H9 (cell line): ENCODE data around the gene GJE1. TPM values are rescaled to one million over a fixed set of nuclear protein-coding genes. Genes with fewer than 3 reads are reported as not detected.

Source experiments
- DNase-seq: peaks from one replicate; pipeline ENCODE4 v3.0.0-alpha.2; 2017
- H2AFZ ChIP-seq: one replicate; pipeline ENCODE4 v1.6.1; 2013; ENCODE audit warnings: mild to moderate bottlenecking, low read length, control low read depth, moderate library complexity
- H2AK5ac ChIP-seq: 2 replicates; pipeline ENCODE4 v1.6.1; 2013; ENCODE audit warnings: low read length, control low read depth, mixed read lengths; ENCODE audit not compliant: insufficient read length
- H2BK120ac ChIP-seq: one replicate; pipeline ENCODE4 v1.6.1; 2013; ENCODE audit warnings: low read depth, mild to moderate bottlenecking, low read length, control low read depth, inconsistent platforms; ENCODE audit not compliant: poor library complexity, severe bottlenecking
- H2BK12ac ChIP-seq: 2 replicates; pipeline ENCODE4 v1.6.1; 2013; ENCODE audit warnings: low read length, control low read depth, mixed read lengths, low read depth; ENCODE audit not compliant: insufficient read length
- H2BK15ac ChIP-seq: 2 replicates; pipeline ENCODE4 v1.6.1; 2013; ENCODE audit warnings: low read depth, low read length, control low read depth
- H2BK20ac ChIP-seq: one replicate; pipeline ENCODE4 v1.6.1; 2013; ENCODE audit warnings: low read depth, mild to moderate bottlenecking, low read length, control low read depth, inconsistent platforms; ENCODE audit not compliant: poor library complexity, severe bottlenecking
- H2BK5ac ChIP-seq: 2 replicates; pipeline ENCODE4 v1.6.1; 2013; ENCODE audit warnings: low read length, control low read depth, mixed read lengths; ENCODE audit not compliant: insufficient read length
- H3K14ac ChIP-seq: 2 replicates; pipeline ENCODE4 v1.6.1; 2013; ENCODE audit warnings: low read length, control low read depth; ENCODE audit not compliant: insufficient read depth
- H3K18ac ChIP-seq: 2 replicates; pipeline ENCODE4 v1.6.1; 2013; ENCODE audit warnings: low read depth, mild to moderate bottlenecking, mixed read lengths, low read length, control low read depth; ENCODE audit not compliant: insufficient read length
- H3K23ac ChIP-seq: 2 replicates; pipeline ENCODE4 v1.6.1; 2013; ENCODE audit warnings: low read length, control low read depth, mixed read lengths, low read depth; ENCODE audit not compliant: insufficient read length
- H3K23me2 ChIP-seq: 2 replicates; pipeline ENCODE4 v1.6.1; 2013; ENCODE audit warnings: low read depth, mild to moderate bottlenecking, mixed read lengths, low read length, control low read depth; ENCODE audit not compliant: insufficient read length, poor library complexity, severe bottlenecking
- H3K27ac ChIP-seq: 2 replicates; pipeline ENCODE4 v1.5.1; 2013; ENCODE audit warnings: low read length, control low read depth, mixed read lengths, low read depth; ENCODE audit not compliant: insufficient read length
- H3K27me3 ChIP-seq: 2 replicates; pipeline ENCODE4 v1.6.1; 2013; ENCODE audit warnings: low read length, control low read depth, inconsistent platforms; ENCODE audit not compliant: insufficient read depth
- H3K4ac ChIP-seq: 2 replicates; pipeline ENCODE4 v1.6.1; 2013; ENCODE audit warnings: low read depth, mild to moderate bottlenecking, control low read depth, inconsistent platforms, low read length, moderate library complexity
- H3K4me1 ChIP-seq: 2 replicates; pipeline ENCODE4 v1.6.1; 2013; ENCODE audit warnings: low read length, control low read depth, inconsistent platforms; ENCODE audit not compliant: insufficient read depth
- H3K4me2 ChIP-seq: 2 replicates; pipeline ENCODE4 v1.6.1; 2013; ENCODE audit warnings: low read length, control low read depth, mixed read lengths; ENCODE audit not compliant: insufficient read length, insufficient read depth
- H3K56ac ChIP-seq: 2 replicates; pipeline ENCODE4 v1.6.1; 2013; ENCODE audit warnings: low read depth, mild to moderate bottlenecking, mixed read lengths, low read length, control low read depth; ENCODE audit not compliant: insufficient read length
- H3K79me1 ChIP-seq: 2 replicates; pipeline ENCODE4 v1.6.1; 2013; ENCODE audit warnings: low read depth, mild to moderate bottlenecking, moderate library complexity, low read length, control low read depth, inconsistent platforms; ENCODE audit not compliant: insufficient read depth, poor library complexity, severe bottlenecking
- H3K79me2 ChIP-seq: 2 replicates; pipeline ENCODE4 v1.6.1; 2013; ENCODE audit warnings: low read length, control low read depth, inconsistent platforms; ENCODE audit not compliant: insufficient read depth
- H3K9ac ChIP-seq: 2 replicates; pipeline ENCODE4 v1.6.1; 2013; ENCODE audit warnings: low read length, control low read depth, mixed read lengths; ENCODE audit not compliant: insufficient read length; ENCODE audit errors: extremely low read depth
- H3K9me3 ChIP-seq: one replicate; pipeline ENCODE4 v1.6.1; 2013; ENCODE audit warnings: low read depth, low read length, inconsistent platforms; ENCODE audit not compliant: control insufficient read depth
- H3T11ph ChIP-seq: one replicate; pipeline ENCODE4 v1.6.1; 2013; ENCODE audit warnings: mild to moderate bottlenecking, low read length, control low read depth, inconsistent platforms
- H4K20me1 ChIP-seq: one replicate; pipeline ENCODE4 v1.6.1; 2013; ENCODE audit not compliant: control insufficient read depth, insufficient read length, insufficient read depth
- H4K5ac ChIP-seq: 2 replicates; pipeline ENCODE4 v1.6.1; 2013; ENCODE audit warnings: low read depth, mild to moderate bottlenecking, mixed read lengths, low read length, control low read depth; ENCODE audit not compliant: insufficient read length
- H4K8ac ChIP-seq: replicated peaks from 2 replicates; pipeline ENCODE4 v1.6.1; 2013; ENCODE audit warnings: low read length, control low read depth, mixed read lengths, low read depth; ENCODE audit not compliant: insufficient read length
- H4K91ac ChIP-seq: 2 replicates; pipeline ENCODE4 v1.6.1; 2013; ENCODE audit warnings: low read depth, mild to moderate bottlenecking, moderate library complexity, mixed read lengths, low read length, control low read depth; ENCODE audit not compliant: insufficient read length
- H3K27ac Mint-ChIP-seq, 3 experiments: 2 replicates in 2 of 3; 3 replicates in 1 of 3; pipeline ENCODE4 v1.8.0; 2020 to 2021; ENCODE audit warnings: mixed read lengths in 3 of 3, mild to moderate bottlenecking in 1 of 3, moderate library complexity in 1 of 3
- H3K27me3 Mint-ChIP-seq: 2 replicates; pipeline ENCODE4 v1.8.0; 2021; ENCODE audit warnings: low read depth, mild to moderate bottlenecking, moderate library complexity, mixed read lengths
- H3K36me3 Mint-ChIP-seq, 3 experiments: 2 replicates in 2 of 3; 3 replicates in 1 of 3; pipeline ENCODE4 v1.8.0; 2020 to 2021; ENCODE audit warnings: low read depth in 3 of 3, mixed read lengths in 3 of 3; ENCODE audit not compliant: insufficient read depth in 1 of 3
- H3K4me1 Mint-ChIP-seq, 2 experiments: 2 replicates each; pipeline ENCODE4 v1.8.0; 2020; ENCODE audit warnings: mixed read lengths in 2 of 2
- H3K4me3 Mint-ChIP-seq, 2 experiments: 2 replicates in 1 of 2; 3 replicates in 1 of 2; pipeline ENCODE4 v1.8.0; 2020 to 2021; ENCODE audit warnings: mild to moderate bottlenecking in 2 of 2, mixed read lengths in 2 of 2, moderate library complexity in 1 of 2
- H3K9me3 Mint-ChIP-seq, 2 experiments: 2 replicates in 1 of 2; 3 replicates in 1 of 2; pipeline ENCODE4 v1.8.0; 2020; ENCODE audit warnings: mild to moderate bottlenecking in 2 of 2, mixed read lengths in 2 of 2, moderate library complexity in 1 of 2
- CTCF ChIP-seq: fragments of 200-600 bp; sonication (generic); conservative IDR thresholded peaks from 3 replicates; pipeline ENCODE4 v1.8.0; 2021; ENCODE audit warnings: antibody characterized with exemption, mild to moderate bottlenecking
- WGBS: extraction: QIAGEN DNeasy Blood & Tissue Kit; methylation state at CpG from one replicate; pipeline ENCODE4 v1.1.7; 2013; ENCODE audit warnings: missing lambda C conversion rate, low lambda C conversion rate, mixed read lengths; ENCODE audit not compliant: insufficient read length; ENCODE audit errors: extremely low coverage; 5-methylcytosine and 5-hydroxymethylcytosine counted together
- total RNA-seq: library from RNA; stranded (reverse); gene quantifications from 2 replicates; pipeline ENCODE4 v1.2.1, GENCODE V29; 2021

The GJE1 gene
- total RNA-seq, 1 experiment from 2014 or later = not detected

- H4K8ac ChIP-seq = no peak overlapping the region
- H3K9me3 Mint-ChIP-seq = no peaks in the 10 kb centered on the region; a peak in 1 of 5 replicates
- H3K4me2 ChIP-seq = peak overlapping the region; percentile 69
- no peaks in the 10 kb centered on the region for H3K36me3 Mint-ChIP-seq
- H2BK12ac ChIP-seq = no peak overlapping the region
- H3K18ac ChIP-seq = no peak overlapping the region
- H2BK120ac ChIP-seq = no peak overlapping the region
- no peak overlapping the region for H3T11ph ChIP-seq
- no peak overlapping the region for H4K91ac ChIP-seq
- DNase-seq = peak; percentile 37
- no peak overlapping the region; the same call in 1 of the 2 replicates for H3K14ac ChIP-seq
- H3K23me2 ChIP-seq = peaks cover 8% of the 10 kb centered on the region
- H3K9me3 ChIP-seq = no peaks in the 10 kb centered on the region
- H3K27ac Mint-ChIP-seq = no peak overlapping the region; a peak in 1 of 7 replicates
- H3K27ac ChIP-seq = no peak overlapping the region
- H3K4me1 ChIP-seq = no peaks in the 10 kb centered on the region
- H3K27me3 ChIP-seq = peaks cover 4% of the 10 kb centered on the region; the same call in 1 of the 2 replicates
- H2AFZ ChIP-seq = no peak overlapping the region
- no peak overlapping the region for H3K56ac ChIP-seq
- H2BK15ac ChIP-seq = no peak overlapping the region
- peaks cover 19% of the 10 kb centered on the region for H3K27me3 Mint-ChIP-seq
- H3K9ac ChIP-seq = no peak overlapping the region
- H3K4ac ChIP-seq = no peak overlapping the region
- no peaks in the 10 kb centered on the region for H3K79me2 ChIP-seq
- H4K20me1 ChIP-seq = no peaks in the 10 kb centered on the region
- H2BK5ac ChIP-seq = no peak overlapping the region
- H3K4me3 Mint-ChIP-seq = peak overlapping the region; percentile 60 to 80
- H2AK5ac ChIP-seq = no peak overlapping the region
- H3K23ac ChIP-seq = no peak overlapping the region
- no CpG with 5 or more reads among the region's 49 CpGs for WGBS
- TF ChIP-seq CTCF = no peak; the same call in 1 of the 3 replicates
- no peak overlapping the region for H2BK20ac ChIP-seq
- H3K79me1 ChIP-seq = no peaks in the 10 kb centered on the region
- no peak overlapping the region for H4K5ac ChIP-seq
- H3K4me1 Mint-ChIP-seq = peaks cover 5 to 6% of the 10 kb centered on the region in 2 experiments; a peak in 2 of 4 replicates
Measured at GRCh38 chr6:142087950-142088857, 44.5 kb upstream of the GJE1 start.
